Activated CD8-positive, alpha-beta memory T cell treated with anti-CD3 and anti-CD28 coated beads for 48 hours (primary cell): ENCODE data around the gene LRRC3B.
"Not testable (repeated sequence)": the region's sequence is repeated elsewhere in the genome, so short reads cannot be mapped to it uniquely, and the experiment has no call there.

ENCODE experiments used
- DNase-seq, 3 experiments: peaks; one replicate each; pipeline ENCODE4 v3.0.0-alpha.2; 2020; ENCODE audit warnings: low read depth in 2 of 3, low spot score in 2 of 3

Gene LRRC3B, protein sequence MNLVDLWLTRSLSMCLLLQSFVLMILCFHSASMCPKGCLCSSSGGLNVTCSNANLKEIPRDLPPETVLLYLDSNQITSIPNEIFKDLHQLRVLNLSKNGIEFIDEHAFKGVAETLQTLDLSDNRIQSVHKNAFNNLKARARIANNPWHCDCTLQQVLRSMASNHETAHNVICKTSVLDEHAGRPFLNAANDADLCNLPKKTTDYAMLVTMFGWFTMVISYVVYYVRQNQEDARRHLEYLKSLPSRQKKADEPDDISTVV

GRCh38 chr3:26622621-26623418, at the start of gene LRRC3B:
Gene LRRC3B, plus strand, starts transcription at chr3:26622772. Its CDS starts 86,901 bp downstream, at chr3:26709673.
- DNase-seq = no peak

DNA sequence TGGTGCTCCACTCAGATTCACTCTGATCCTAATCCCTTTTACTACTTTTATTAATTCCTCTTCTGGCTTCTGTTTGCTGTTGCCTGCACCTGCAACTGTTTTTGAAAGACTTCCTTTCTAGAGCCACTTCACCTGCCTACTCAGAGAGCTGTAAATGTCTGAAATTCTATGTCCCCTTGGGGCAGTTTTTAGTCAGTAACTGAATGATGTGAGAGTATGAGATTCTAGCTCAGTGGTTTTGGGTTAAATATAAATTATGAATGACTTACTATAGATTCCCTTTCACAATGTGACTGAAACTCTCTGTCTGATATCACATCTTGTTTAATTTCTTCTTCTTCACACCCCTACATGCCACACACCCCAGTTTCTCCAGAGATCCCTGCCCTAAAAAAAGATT, 47.8 kb upstream of the LRRC3B start:
- DNase-seq = no peak

- no peak for DNase-seq
These were observed 43.5 kb upstream of the LRRC3B start for GRCh38 chr3:26579116-26579515.

DNA sequence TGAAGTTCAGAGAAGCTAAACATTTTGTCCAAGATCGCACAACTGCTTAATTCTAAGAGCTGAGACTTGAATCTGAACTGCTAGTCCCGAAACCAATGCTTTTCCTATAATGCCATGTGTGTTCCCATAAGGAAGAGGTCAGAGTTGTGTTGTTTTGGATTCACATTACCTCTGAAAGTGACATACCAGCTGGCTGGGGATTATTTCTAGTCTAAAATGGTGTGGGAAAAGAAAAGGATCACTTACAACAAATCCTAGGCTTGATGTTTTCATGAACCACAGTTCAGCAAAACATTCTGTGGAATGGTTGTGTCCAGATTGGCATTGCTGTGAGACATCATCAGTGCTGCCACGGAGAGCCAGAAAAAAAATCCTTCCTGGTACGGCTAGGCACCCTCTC, 35.0 kb upstream of the LRRC3B start:
- DNase-seq = no peak

- DNase-seq = no peak
These were observed 33.6 kb upstream of the LRRC3B start for GRCh38 chr3:26588931-26589330.

- no peak for DNase-seq
These were observed 32.9 kb upstream of the LRRC3B start for GRCh38 chr3:26589678-26590077.

DNA sequence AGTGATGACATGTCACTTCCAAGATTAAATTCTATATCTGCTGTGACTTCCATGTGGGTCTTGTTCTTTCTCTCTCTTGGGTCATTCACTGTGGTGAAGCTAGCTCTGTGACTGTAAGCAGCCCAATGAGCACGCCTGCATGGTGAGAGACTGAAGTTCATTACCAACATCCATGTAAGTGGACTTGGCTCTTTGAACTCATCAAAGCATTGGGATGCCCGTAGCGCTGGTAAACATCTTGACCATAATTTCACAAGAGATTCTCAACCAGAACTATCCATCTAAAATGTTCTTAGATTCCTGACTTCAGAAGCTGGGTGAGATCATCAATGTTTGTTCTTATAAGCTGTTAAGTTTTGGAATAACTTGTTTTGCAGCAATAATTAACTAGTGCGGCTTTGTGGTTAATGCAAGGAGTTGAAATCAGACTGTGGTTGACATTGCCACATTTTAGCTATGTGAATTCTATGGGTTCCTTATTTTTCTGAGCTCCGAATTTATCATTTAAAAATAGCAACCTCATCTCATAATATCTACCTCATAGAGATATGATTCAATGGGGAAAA, 31.6 kb upstream of the LRRC3B start:
- no peak for DNase-seq

- DNase-seq = no peak
These were observed 30.6 kb upstream of the LRRC3B start for GRCh38 chr3:26591926-26592325.

DNA sequence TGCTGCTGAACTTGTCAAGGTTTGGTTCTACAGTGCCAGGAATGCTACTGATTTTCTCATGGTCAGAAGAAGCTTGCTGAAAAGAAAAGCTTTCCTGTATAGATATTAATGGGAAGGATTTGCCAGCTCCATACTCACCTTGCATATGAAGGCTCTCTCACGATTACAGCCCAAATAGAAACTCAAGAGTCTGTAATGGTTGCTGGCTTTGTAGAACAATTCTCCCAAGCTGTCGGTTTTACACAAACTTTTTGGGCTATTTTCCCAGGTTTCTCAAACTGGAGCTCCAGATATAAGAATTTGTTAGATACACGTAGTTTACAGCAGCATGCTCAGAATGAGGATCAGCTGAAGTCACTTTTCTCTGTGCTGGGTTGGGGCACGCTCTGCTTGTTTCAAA, 30.1 kb upstream of the LRRC3B start:
- no peak for DNase-seq

GRCh38 chr3:26596335-26596734, 26.2 kb upstream of the LRRC3B start:
- no peak for DNase-seq

DNA sequence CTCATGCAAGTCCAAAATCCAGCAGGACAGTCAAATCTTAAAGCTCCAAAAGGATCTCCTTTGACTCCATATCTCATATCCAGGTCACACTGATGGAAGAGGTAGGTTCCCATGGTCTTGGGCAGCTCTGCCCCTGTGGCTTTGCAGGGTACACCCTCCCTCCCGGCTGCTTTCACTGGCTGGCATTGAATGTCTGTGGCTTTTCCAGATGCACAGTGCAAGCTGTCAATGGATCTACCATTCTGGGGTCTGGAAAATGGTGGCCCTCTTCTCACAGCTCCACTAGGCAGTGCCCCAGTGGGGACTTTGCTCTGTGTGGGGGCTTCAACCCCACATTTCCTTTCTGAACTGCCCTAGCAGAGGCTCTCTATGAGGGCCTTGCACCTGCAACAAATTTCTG, 19.3 kb upstream of the LRRC3B start:
- DNase-seq = not testable (repeated sequence)

DNA sequence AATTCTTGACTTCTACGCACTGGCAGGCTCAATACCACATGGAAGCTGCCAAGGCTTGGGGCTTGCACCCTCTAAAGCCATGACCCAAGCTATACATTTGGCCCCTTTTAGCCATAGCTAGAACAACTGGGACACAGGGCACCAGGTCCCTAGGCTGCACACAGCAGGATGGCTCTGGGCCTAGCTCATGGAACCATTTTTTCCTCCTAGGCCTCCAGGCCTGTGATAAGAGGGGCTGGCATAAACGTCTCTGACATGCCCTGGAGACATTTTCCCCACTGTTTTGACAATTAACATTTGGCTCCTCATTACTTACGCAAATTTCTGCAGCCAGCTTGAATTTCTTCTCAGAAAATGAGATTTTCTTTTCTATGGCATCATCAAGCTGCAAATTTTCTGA, 18.8 kb upstream of the LRRC3B start:
- DNase-seq = not testable (repeated sequence)

- no peak for DNase-seq
These were observed 8.4 kb upstream of the LRRC3B start for GRCh38 chr3:26614006-26614685.

DNA sequence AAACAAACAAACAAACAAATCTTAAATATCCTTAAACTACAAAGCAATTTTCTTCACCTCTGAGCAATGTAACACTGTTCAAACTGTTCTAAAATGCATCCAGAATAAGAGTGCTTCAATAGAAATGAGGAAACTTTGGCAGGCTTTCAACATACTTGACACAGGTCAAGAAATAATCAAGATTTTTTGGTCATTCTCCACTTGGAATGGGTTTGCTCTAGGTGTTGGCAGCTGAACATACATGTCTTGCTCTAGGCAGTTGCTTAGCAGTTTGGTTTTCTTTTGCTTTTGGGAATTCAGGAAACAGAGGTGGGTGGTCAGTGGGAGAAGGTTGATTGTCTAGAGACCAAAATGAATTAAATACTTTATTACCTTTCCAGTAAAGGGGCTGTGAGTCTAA, 1.4 kb upstream of the LRRC3B start:
- no peak for DNase-seq

- DNase-seq = no peak
These were observed 509 bp upstream of the LRRC3B start for GRCh38 chr3:26621906-26622620.

GRCh38 chr3:26623419-26624208, 1.0 kb downstream of the LRRC3B start:
- DNase-seq = no peak

- no peak for DNase-seq
These were observed 1.7 kb downstream of the LRRC3B start for GRCh38 chr3:26624209-26624765.

DNA sequence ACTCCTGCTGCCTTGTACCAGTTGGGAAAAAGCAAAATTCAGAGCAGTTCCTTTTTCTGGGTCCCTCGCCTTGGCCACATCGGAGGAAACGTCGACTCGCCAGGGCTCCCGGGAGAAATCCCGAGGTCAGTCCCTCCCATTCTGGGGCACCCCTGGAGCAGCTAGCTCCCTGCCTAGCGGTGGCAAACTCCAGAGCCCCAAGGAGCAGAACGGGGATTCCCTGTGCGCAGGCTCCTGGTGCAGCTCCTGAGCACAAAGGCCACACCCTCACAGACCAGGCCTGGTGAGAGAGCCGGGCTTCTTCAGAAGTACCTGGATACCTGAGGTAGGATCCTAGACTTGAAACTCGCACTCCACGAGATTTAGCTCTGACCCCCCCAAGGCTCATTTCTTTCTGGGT, 2.6 kb downstream of the LRRC3B start:
- no peak for DNase-seq

GRCh38 chr3:26627080-26627479, 4.5 kb downstream of the LRRC3B start:
- no peak for DNase-seq

GRCh38 chr3:26628915-26629314, 6.3 kb downstream of the LRRC3B start:
- no peak for DNase-seq
